Activated naive CD8-positive, alpha-beta T cell treated with anti-CD3 and anti-CD28 coated beads, Interleukin-2, amount 10 ng/mL, durations not matched to agents 7 days and 5 days (primary cell): ENCODE measurements around the gene KLHL34. TPM values are rescaled to one million over a fixed set of nuclear protein-coding genes. Genes with fewer than 3 reads are reported as not detected.

Experiments used
- ATAC-seq: fragments of 150-1000 bp; cut with Tn5 transposase; one replicate; pipeline ENCODE4 v1.10.0; 2021; ENCODE audit warnings: low read depth, moderate library complexity
- POLR2A ChIA-PET: fragments of 350-600 bp; sonication (Branson Sonifier 250); formaldehyde crosslinking; loops from one replicate; lab custom pipeline; 2021; ENCODE audit warnings: antibody characterized with exemption; lab: Charles Lee
- DNase-seq: peaks from one replicate; pipeline ENCODE4 v3.0.0; 2021
- H3K27ac Mint-ChIP-seq: one replicate; pipeline ENCODE4 v1.8.0; 2022; ENCODE audit warnings: mild to moderate bottlenecking, mixed read lengths
- H3K27me3 Mint-ChIP-seq: one replicate; pipeline ENCODE4 v1.8.0; 2022; ENCODE audit warnings: mild to moderate bottlenecking, moderate library complexity, mixed read lengths
- H3K36me3 Mint-ChIP-seq: one replicate; pipeline ENCODE4 v1.8.0; 2021; ENCODE audit warnings: mild to moderate bottlenecking, mixed read lengths
- H3K4me1 Mint-ChIP-seq: one replicate; pipeline ENCODE4 v1.8.0; 2021; ENCODE audit warnings: mixed read lengths
- H3K4me3 Mint-ChIP-seq: one replicate; pipeline ENCODE4 v1.8.0; 2022; ENCODE audit warnings: mild to moderate bottlenecking, moderate library complexity, mixed read lengths
- H3K9me3 Mint-ChIP-seq: one replicate; pipeline ENCODE4 v1.8.0; 2021; ENCODE audit warnings: mixed read lengths
- total RNA-seq, 2 experiments: library from RNA; stranded (reverse); gene quantifications; one replicate each; pipeline ENCODE4 v1.2.3, GENCODE V29; 2021

The KLHL34 gene
- total RNA-seq, 2 experiments from 2014 or later = 0.72 to 0.91 TPM

- ATAC-seq (no peak), DNase-seq (no peak)
- peaks cover 7% of the 10 kb centered on the region for H3K27me3 Mint-ChIP-seq
- no peaks in the 10 kb centered on the region for H3K36me3 Mint-ChIP-seq
- H3K27ac Mint-ChIP-seq = no peak overlapping the region
- H3K4me3 Mint-ChIP-seq = no peak overlapping the region
- H3K4me1 Mint-ChIP-seq = no peaks in the 10 kb centered on the region
- no peaks in the 10 kb centered on the region for H3K9me3 Mint-ChIP-seq
- POLR2A ChIA-PET = no interaction called here
Observed at GRCh38 chrX:21662761-21663160, 4.6 kb upstream of the KLHL34 start.

GRCh38 chrX:21661316-21661715 is 3.2 kb upstream of the KLHL34 start:
- H3K4me1 Mint-ChIP-seq = no peaks in the 10 kb centered on the region
- ATAC-seq (no peak), DNase-seq (no peak)
- H3K4me3 Mint-ChIP-seq = no peak overlapping the region
- H3K36me3 Mint-ChIP-seq = peaks cover 1% of the 10 kb centered on the region
- H3K27ac Mint-ChIP-seq = no peak overlapping the region
- H3K9me3 Mint-ChIP-seq = no peaks in the 10 kb centered on the region
- peaks cover 7% of the 10 kb centered on the region for H3K27me3 Mint-ChIP-seq
- POLR2A ChIA-PET = no interaction called here

GRCh38 chrX:21660156-21660555 is 2.0 kb upstream of the KLHL34 start:
- H3K27ac Mint-ChIP-seq = no peak overlapping the region
- ATAC-seq = no peak
- H3K9me3 Mint-ChIP-seq = no peaks in the 10 kb centered on the region
- peaks cover 7% of the 10 kb centered on the region for H3K27me3 Mint-ChIP-seq
- H3K4me3 Mint-ChIP-seq = no peak overlapping the region
- POLR2A ChIA-PET = no interaction called here
- H3K36me3 Mint-ChIP-seq = peaks cover 1% of the 10 kb centered on the region
- no peak for DNase-seq
- H3K4me1 Mint-ChIP-seq = no peaks in the 10 kb centered on the region

DNA sequence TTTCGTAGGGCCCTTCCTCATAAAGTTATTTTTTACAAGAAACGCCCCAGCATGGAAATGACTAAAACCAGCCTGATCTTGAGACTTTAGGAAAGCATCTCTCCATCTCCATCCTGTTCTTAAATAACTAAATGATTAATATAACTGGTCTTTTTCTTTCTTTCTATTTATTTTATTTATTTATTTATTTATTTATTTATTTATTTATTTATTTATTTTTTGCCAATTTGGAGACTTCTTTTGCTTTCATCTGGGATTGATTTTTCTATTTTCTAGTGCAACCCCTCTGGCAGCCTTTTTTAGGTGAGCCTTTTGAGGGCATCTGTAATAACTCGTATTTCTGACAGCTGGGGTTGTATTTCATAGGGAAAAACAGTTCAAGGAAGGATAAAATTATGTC is 1.2 kb upstream of the KLHL34 start:
- H3K9me3 Mint-ChIP-seq = no peaks in the 10 kb centered on the region
- H3K36me3 Mint-ChIP-seq = peaks cover 1% of the 10 kb centered on the region
- POLR2A ChIA-PET = no interaction called here
- no peaks in the 10 kb centered on the region for H3K4me1 Mint-ChIP-seq
- DNase-seq = no peak
- ATAC-seq = no peak
- H3K27me3 Mint-ChIP-seq = peaks cover 7% of the 10 kb centered on the region
- H3K27ac Mint-ChIP-seq = no peak overlapping the region
- peak overlapping the region; percentile 67 for H3K4me3 Mint-ChIP-seq

DNA sequence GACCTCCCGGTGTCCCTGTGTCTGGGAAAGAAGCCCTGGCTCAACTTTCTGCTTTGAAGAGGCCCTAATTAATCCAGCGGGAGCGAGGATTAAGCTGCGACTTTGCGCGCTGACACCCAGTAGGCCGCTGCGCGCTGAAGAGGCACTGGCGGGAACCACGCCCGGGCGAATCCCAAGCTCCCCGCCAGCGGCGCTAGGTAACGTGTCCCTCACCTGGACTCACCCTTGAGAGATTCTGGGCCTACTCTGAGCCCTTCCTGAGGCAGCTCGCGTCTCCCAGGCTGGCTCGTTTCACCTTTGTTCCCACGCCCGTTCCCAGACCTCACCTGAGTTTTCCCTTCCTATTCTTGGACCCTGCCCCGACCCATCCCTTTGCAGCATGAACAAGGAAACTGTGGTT is 616 bp upstream of the KLHL34 start:
- peak overlapping the region; percentile 67 for H3K4me3 Mint-ChIP-seq
- ATAC-seq (no peak), DNase-seq (peak; percentile 26)
- H3K27me3 Mint-ChIP-seq = peaks cover 7% of the 10 kb centered on the region
- no peak overlapping the region for H3K27ac Mint-ChIP-seq
- H3K36me3 Mint-ChIP-seq = peaks cover 1% of the 10 kb centered on the region
- no peaks in the 10 kb centered on the region for H3K9me3 Mint-ChIP-seq
- POLR2A ChIA-PET = interaction anchor here (1.3 kb wide), 1 partner anchor 284 kb away, joined by 3 read pairs; the partner anchor contains the start of gene CNKSR2
- no peaks in the 10 kb centered on the region for H3K4me1 Mint-ChIP-seq

DNA sequence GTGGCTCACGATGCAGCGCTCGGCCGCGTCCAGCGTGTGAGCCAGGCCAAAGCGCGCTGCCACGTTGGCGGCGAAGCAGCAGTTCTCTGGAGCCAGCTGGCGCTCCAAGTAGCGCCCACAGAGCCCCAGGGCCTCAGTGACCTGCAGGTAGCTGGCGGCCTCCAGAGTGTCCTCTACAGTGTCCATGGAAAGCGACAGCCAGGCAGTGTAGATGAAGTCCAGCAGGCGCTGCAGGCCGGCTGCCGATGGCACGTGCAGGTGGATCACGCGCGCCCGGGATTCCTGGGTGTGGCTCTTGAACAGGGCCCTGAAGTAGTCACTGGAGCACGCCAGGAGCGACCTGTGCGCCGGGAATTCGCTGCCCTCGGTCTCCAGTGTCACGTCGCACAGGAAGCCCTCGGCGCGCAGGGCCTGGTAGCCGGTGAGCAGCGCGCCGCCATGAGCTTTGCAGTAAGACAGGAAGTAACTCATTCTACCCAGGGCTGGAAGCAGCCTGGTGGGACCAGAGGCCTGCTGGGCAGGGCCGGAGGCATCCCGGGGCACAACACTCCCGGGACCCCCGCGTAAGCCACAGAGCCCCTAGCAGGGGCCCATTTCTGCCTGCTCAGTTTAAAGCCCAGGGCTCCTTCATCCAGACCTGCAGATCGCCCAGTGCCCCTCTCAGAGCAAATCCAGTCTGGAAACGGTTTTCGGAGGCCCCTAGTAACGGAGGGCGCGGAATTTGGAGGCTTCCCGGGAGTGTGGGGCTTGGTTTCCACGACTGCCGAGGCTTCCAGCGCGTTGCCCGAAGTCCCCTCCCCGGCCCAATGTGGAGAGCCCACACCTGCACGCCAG is 595 bp downstream of the KLHL34 start:
- H3K9me3 Mint-ChIP-seq = no peaks in the 10 kb centered on the region
- H3K36me3 Mint-ChIP-seq = peaks cover 1% of the 10 kb centered on the region
- H3K27me3 Mint-ChIP-seq = peaks cover 3% of the 10 kb centered on the region
- peak; percentile 53 for ATAC-seq
- POLR2A ChIA-PET = interaction anchor here (1.3 kb wide), 1 partner anchor 283 kb away, joined by 3 read pairs; the partner anchor contains the start of gene CNKSR2
- H3K27ac Mint-ChIP-seq = peak overlapping the region; percentile 58
- peak; percentile 33 for DNase-seq
- peak overlapping the region; percentile 61 for H3K4me3 Mint-ChIP-seq
- no peaks in the 10 kb centered on the region for H3K4me1 Mint-ChIP-seq

DNA sequence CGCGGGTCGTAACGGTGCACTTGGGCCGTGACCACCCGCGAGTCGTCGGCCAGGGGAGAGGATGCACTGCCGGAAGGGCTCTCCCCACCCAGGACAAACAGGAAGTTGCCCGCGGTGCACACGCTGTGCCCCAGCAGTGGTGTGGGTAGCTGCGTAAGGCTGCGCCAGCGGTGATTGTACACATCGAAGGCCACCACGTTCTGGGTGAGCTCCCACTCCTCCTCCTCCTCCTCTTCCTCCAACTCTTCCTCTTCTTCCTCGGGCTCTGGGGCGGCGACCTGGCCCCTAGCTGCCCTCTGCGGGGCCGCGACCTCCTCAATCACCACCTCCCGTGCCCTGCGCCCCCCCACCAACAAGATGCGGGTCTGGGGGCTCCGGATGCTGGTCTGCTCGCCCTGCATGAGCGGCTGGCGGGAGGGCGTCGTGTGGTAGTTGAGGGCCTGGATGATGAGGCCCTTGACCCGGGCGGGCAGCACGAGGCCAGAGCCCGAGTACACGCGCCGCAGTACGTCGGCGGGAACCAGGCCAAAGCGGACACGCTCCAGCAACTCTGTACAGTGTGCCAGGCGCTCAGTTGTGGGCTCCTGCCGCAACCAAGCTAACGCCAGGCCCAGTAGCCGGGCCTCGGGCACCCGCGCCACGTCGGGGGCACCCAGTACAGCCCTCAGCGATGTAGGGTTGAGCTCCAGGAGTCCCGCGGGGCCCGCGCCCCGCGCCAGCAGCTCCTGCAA is 1.4 kb downstream of the KLHL34 start:
- ATAC-seq = no peak
- H3K27me3 Mint-ChIP-seq = peaks cover 3% of the 10 kb centered on the region
- DNase-seq = no peak
- no peak overlapping the region for H3K4me3 Mint-ChIP-seq
- POLR2A ChIA-PET = no interaction called here
- no peaks in the 10 kb centered on the region for H3K9me3 Mint-ChIP-seq
- no peaks in the 10 kb centered on the region for H3K4me1 Mint-ChIP-seq
- H3K36me3 Mint-ChIP-seq = peaks cover 1% of the 10 kb centered on the region
- no peak overlapping the region for H3K27ac Mint-ChIP-seq

DNA sequence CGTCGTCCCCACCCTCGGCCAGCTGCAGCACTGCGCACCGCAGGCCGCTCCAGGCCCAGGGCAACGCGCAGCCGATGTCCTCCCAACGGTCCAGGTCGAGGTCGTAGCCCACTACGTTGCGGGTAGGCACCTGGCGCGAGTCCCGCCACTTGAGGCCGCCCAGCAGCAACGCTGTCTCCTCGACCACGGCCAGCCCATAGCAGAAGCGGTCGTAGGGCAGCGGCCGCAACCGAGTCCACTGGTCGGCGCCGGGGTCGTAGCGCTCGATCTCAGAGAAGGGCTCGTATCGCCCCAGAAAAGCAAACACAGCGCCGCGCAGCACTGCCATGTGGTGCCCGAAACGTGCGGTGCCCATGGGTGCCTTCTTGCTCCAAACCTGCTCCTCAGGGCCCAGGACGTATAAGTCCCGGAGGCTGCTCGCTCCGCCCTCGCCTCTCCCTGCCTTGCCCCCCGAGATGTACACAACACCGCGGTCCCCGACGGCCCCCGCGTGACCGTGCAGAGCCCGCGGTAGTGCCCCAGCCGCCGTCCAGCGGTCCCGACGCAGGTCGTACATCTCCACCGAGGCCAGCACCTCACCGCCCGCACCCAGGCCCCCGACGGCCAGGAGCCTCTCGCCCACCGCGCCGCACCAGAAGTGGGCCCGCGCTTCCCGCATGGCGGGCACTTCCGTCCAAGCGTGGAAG is 2.1 kb downstream of the KLHL34 start:
- DNase-seq = no peak
- H3K9me3 Mint-ChIP-seq = no peaks in the 10 kb centered on the region
- POLR2A ChIA-PET = no interaction called here
- H3K4me1 Mint-ChIP-seq = no peaks in the 10 kb centered on the region
- no peak overlapping the region for H3K27ac Mint-ChIP-seq
- ATAC-seq = no peak
- H3K36me3 Mint-ChIP-seq = peaks cover 6% of the 10 kb centered on the region
- peaks cover 3% of the 10 kb centered on the region for H3K27me3 Mint-ChIP-seq
- H3K4me3 Mint-ChIP-seq = no peak overlapping the region

- Mint-ChIP-seq H3K4me1 (no peaks in the 10 kb centered on the region), H3K9me3 (no peaks in the 10 kb centered on the region), H3K27ac (no peak overlapping the region), H3K36me3 (peaks cover 5% of the 10 kb centered on the region), H3K4me3 (no peak overlapping the region), H3K27me3 (no peaks in the 10 kb centered on the region)
- DNase-seq = no peak
- POLR2A ChIA-PET = no interaction called here
- no peak for ATAC-seq
Observed at GRCh38 chrX:21645886-21646285, 12.2 kb downstream of the KLHL34 start.

DNA sequence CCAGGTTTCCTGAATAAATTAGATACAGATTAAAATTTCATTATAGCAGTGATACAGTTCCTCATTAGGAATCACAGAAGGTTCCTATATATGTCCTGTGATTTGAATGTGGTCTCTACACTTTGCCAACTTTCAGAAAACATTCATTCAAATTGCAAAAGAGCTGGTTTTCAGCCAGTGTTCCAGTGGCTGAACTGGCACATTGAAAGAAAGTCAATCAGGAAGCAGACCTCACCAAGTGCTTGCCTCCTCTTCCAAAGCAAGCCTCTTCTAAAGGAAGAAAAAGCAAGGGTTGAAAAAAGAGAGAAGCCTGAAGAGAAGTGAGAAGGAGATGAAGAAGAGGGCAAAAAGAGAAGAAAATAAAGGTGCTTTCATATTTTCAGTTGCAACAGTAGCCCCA is 12.7 kb downstream of the KLHL34 start:
- DNase-seq (no peak), ATAC-seq (no peak)
- POLR2A ChIA-PET = no interaction called here
- no peaks in the 10 kb centered on the region for H3K4me1 Mint-ChIP-seq
- H3K4me3 Mint-ChIP-seq = no peak overlapping the region
- H3K27ac Mint-ChIP-seq = no peak overlapping the region
- H3K36me3 Mint-ChIP-seq = peaks cover 5% of the 10 kb centered on the region
- H3K9me3 Mint-ChIP-seq = no peaks in the 10 kb centered on the region
- no peaks in the 10 kb centered on the region for H3K27me3 Mint-ChIP-seq

DNA sequence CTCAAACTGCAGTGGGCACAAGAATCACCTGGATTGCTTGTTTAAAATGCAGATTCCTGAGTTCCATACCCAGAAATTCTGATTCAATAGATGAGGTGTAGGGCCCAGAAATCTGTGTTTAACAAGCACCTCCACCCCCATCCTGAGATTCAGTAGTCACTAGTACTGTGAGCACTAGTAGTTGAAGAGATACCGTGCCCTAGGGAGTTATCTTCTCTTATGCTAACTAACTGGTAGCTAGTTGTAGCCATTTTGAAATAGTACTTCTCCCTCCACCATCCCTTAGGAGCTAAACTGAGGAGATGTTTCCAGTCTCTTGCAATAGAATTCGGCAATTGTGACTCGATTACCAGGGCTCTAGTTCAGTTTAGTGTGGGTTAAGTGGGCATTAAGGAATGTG is 18.4 kb downstream of the KLHL34 start:
- H3K27me3 Mint-ChIP-seq = no peaks in the 10 kb centered on the region
- no peaks in the 10 kb centered on the region for H3K36me3 Mint-ChIP-seq
- no peak for ATAC-seq
- no peak for DNase-seq
- no peak overlapping the region for H3K27ac Mint-ChIP-seq
- no peaks in the 10 kb centered on the region for H3K4me1 Mint-ChIP-seq
- POLR2A ChIA-PET = no interaction called here
- no peak overlapping the region for H3K4me3 Mint-ChIP-seq
- no peaks in the 10 kb centered on the region for H3K9me3 Mint-ChIP-seq

GRCh38 chrX:21638311-21638710 is 19.8 kb downstream of the KLHL34 start:
- Mint-ChIP-seq H3K27ac (no peak overlapping the region), H3K9me3 (no peaks in the 10 kb centered on the region), H3K4me1 (no peaks in the 10 kb centered on the region), H3K27me3 (no peaks in the 10 kb centered on the region), H3K36me3 (no peaks in the 10 kb centered on the region), H3K4me3 (no peak overlapping the region)
- DNase-seq (no peak), ATAC-seq (no peak)
- POLR2A ChIA-PET = no interaction called here

DNA sequence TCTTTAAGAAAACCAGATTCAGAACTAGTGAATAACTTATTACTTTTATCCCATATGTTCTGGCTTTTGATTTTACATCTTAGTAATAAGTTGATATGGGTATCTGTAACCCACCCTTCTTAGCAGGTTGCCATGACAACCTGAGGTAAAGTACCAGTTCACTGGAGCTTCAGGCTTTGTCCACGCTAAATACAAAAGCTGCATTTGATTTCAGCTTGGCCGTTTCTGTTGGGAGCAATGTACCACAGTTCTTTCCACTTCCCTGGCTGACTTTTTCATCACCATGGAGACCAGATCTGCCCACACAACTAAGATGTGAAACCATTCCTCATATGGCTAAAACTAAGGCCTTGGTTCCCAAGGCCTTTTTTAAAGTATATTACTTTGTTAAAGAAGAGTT is 26.1 kb downstream of the KLHL34 start:
- Mint-ChIP-seq H3K27ac (no peak overlapping the region), H3K36me3 (peaks cover 4% of the 10 kb centered on the region), H3K4me1 (no peaks in the 10 kb centered on the region), H3K9me3 (no peaks in the 10 kb centered on the region), H3K27me3 (no peaks in the 10 kb centered on the region), H3K4me3 (no peak overlapping the region)
- POLR2A ChIA-PET = no interaction called here
- DNase-seq (no peak), ATAC-seq (no peak)
